Activated T-helper 1 cell treated with Interleukin-2 at 50 U/mL for 16 hours (primary cell): ENCODE measurements around the gene NCSTN.

Experiments used
- DNase-seq: peaks from one replicate; pipeline ENCODE4 v3.0.0-alpha.2; 2020; ENCODE audit warnings: low read depth

Gene NCSTN

DNA sequence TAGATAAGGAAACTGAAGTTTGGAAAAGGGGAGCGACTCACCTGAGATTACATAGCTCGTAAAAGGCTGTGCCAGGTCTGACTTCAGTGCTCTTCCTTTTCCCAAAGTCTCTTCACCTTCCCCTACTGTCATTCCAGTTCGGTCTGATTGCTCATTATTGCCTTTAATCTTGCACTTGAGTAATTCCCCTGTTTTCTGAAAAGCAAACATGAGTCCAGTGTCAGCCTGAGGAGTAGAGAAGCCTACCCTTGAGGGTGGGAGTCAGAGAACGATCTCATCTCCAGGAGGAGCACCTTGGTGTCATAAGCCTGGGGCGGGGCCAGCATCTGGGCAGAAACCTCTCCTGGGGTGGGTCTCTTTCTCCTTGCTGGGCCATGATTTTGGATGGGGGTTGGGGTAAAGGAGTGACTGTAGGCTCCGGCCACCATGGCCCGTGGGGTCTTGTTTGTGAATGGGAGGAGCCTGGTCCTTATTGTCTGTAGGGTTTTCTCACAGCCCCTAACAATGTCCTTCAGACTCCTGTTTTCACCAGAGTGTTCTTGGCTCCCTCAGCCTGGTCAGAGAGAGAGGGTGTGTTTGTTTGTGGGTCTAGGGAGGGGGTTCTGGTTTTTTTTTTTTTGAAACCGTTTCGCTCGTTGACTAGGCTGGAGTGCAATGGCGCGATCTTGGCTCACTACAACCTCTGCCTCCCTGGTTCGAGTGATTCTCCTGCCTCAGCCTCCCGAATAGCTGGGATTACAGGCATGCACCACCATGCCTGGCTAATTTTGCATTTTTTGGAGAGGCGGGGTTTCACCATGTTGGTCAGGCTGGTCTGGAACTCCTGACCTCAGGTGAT is 63.2 kb downstream of the NCSTN start:
- no peak for DNase-seq

- DNase-seq: no peak
Measured at GRCh38 chr1:160407839-160408801, 64.9 kb downstream of the NCSTN start.
